ENCODE measurements around the gene PTGR2.
"Not testable (repeated sequence)": the region's sequence is repeated elsewhere in the genome, so short reads cannot be mapped to it uniquely, and the experiment has no call there.

The PTGR2 gene

GRCh38 chr14:73833034-73833433 is 18.6 kb upstream of the PTGR2 start:
- no peak for DNase-seq (ENCODE audit: low read depth in 2 of 2)

- DNase-seq (ENCODE audit: low read depth in 2 of 2), result no peak
Measured at GRCh38 chr14:73833530-73834260, 17.9 kb upstream of the PTGR2 start.

- no peak for DNase-seq (ENCODE audit: low read depth in 2 of 2)
Measured at GRCh38 chr14:73834261-73834625, 17.4 kb upstream of the PTGR2 start.

- not testable (repeated sequence) for DNase-seq (ENCODE audit: low read depth in 2 of 2)
Measured at GRCh38 chr14:73838293-73839034, 13.2 kb upstream of the PTGR2 start.

- DNase-seq (ENCODE audit: low read depth in 2 of 2), result no peak
Measured at GRCh38 chr14:73842201-73842600, 9.4 kb upstream of the PTGR2 start.

- DNase-seq (ENCODE audit: low read depth in 2 of 2), result no peak
Measured at GRCh38 chr14:73842851-73843250, 8.8 kb upstream of the PTGR2 start.

- DNase-seq (ENCODE audit: low read depth in 2 of 2), result no peak
Measured at GRCh38 chr14:73843296-73843695, 8.3 kb upstream of the PTGR2 start.

GRCh38 chr14:73846947-73847346 is 4.7 kb upstream of the PTGR2 start:
- DNase-seq (ENCODE audit: low read depth in 2 of 2), result no peak

GRCh38 chr14:73851000-73851399 is 631 bp upstream of the PTGR2 start:
- DNase-seq (ENCODE audit: low read depth in 2 of 2), result no peak

- no peak for DNase-seq (ENCODE audit: low read depth in 2 of 2)
Measured at GRCh38 chr14:73859145-73859544, 7.5 kb downstream of the PTGR2 start.

GRCh38 chr14:73861073-73861472 is 9.4 kb downstream of the PTGR2 start:
- no peak for DNase-seq (ENCODE audit: low read depth in 2 of 2)

GRCh38 chr14:73862480-73862879 is 10.8 kb downstream of the PTGR2 start:
- no peak for DNase-seq (ENCODE audit: low read depth in 2 of 2)

- DNase-seq (ENCODE audit: low read depth in 2 of 2), result no peak
Measured at GRCh38 chr14:73863209-73863608, 11.6 kb downstream of the PTGR2 start.

GRCh38 chr14:73865534-73866113 is 14.0 kb downstream of the PTGR2 start:
- DNase-seq (ENCODE audit: low read depth in 2 of 2), result no peak

- DNase-seq (ENCODE audit: low read depth in 2 of 2), result not testable (repeated sequence)
Measured at GRCh38 chr14:73869754-73870153, 18.1 kb downstream of the PTGR2 start.

- DNase-seq (ENCODE audit: low read depth in 2 of 2), result no peak
Measured at GRCh38 chr14:73870525-73871235, 19.0 kb downstream of the PTGR2 start.

- no peak for DNase-seq (ENCODE audit: low read depth in 2 of 2)
Measured at GRCh38 chr14:73873660-73874059, 22.0 kb downstream of the PTGR2 start.

GRCh38 chr14:73877790-73878189 is 26.2 kb downstream of the PTGR2 start:
- no peak for DNase-seq (ENCODE audit: low read depth in 2 of 2)

- no peak for DNase-seq (ENCODE audit: low read depth in 2 of 2)
Measured at GRCh38 chr14:73878436-73878835, 26.8 kb downstream of the PTGR2 start.

- no peak for DNase-seq (ENCODE audit: low read depth in 2 of 2)
Measured at GRCh38 chr14:73879027-73879426, 27.4 kb downstream of the PTGR2 start.

GRCh38 chr14:73884438-73885190 is 33.0 kb downstream of the PTGR2 start:
- no peak for DNase-seq (ENCODE audit: low read depth in 2 of 2)
